T-helper 9 cell (primary cell): Measurements from ENCODE around the gene CTDP1.
"Not testable (repeated sequence)": the region's sequence is repeated elsewhere in the genome, so short reads cannot be mapped to it uniquely, and the experiment has no call there.

Source experiments
- DNase-seq: peaks from one replicate; pipeline ENCODE4 v3.0.0-alpha.2; 2020

The CTDP1 gene

DNA sequence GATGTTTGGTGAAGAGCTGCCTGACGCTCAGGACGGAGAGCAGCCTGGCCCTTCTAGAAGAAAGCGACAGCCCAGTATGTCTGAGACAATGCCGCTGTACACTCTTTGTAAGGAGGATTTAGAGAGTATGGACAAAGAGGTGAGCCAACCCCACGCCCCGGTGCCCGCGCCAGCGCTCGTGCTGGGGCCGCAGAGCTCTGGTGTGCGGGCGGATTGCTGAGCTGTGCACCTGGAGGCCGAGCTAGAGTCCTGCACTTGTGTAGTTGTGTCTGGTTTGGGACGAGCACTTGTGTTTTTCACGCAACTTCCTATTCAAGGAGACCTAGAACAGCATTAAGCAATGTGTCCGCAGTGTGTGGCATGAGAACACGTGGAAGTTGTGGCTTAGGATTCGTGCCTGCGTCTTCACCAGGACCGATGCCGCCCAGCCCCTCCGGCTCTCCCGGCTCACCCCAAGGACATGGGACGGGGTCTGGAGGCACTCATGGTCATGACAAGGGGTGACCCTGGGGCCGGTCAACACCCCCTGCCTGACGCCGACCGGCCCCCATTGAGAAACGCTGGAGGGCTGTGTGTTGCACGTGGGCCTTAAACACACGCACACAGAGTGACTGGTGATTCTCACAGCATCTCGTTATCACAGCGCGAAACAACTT lies 49.5 kb downstream of the CTDP1 start:
- DNase-seq, result no peak

- no peak for DNase-seq
Observed at GRCh38 chr18:79729611-79730010, 50.0 kb downstream of the CTDP1 start.

DNA sequence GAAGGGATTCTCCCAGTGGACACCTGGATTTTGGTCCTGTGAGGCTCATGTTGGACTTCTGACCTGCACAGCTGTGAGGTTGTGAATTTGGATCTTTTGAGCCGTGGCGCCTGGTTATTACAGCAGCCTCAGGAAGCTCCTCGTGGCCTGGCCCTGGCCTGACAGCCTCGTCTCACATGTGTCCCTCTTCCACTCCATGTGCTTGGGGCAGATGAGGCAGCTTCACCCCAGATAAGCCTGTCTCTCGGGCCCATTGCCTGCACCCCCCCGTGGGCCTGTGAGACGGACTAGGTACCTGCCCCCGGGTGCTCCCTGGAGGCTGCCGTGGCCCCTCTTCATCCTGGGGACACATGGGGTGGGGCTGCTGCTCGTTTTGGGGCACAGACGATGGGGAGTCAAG lies 51.2 kb downstream of the CTDP1 start:
- no peak for DNase-seq

DNA sequence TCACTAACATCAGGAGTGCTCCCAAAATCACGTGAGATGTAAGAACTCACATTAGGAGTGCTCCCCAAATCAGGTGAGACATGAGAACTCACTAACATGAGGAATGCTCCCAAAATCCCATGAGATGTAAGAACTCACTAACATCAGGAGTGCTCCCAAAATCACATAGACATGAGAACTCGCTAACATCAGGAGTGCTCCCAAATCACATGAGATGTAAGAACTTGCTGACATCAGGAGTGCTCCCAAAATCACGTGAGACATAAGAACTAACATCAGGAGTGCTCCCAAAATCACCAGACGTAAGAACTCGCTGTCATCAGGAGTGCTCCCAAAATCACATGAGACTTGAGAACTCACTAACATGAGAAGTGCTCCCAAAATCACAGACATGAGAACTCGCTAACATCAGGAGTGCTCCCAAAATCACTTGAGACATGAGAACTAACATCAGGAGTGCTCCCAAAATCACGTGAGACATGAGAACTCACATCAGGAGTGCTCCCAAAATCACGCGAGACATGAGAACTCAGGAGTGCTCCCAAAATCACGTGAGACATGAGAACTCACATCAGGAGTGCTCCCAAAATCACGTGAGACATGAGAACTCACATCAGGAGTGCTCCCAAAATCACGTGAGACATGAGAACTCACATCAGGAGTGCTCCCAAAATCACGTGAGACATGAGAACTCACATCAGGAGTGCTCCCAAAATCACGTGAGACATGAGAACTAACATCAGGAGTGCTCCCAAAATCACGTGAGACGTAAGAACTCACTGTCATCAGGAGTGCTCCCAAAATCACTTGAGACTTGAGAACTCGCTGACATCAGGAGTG lies 52.5 kb downstream of the CTDP1 start:
- not testable (repeated sequence) for DNase-seq

- DNase-seq, result no peak
Observed at GRCh38 chr18:79732721-79733025, 53.1 kb downstream of the CTDP1 start.

DNA sequence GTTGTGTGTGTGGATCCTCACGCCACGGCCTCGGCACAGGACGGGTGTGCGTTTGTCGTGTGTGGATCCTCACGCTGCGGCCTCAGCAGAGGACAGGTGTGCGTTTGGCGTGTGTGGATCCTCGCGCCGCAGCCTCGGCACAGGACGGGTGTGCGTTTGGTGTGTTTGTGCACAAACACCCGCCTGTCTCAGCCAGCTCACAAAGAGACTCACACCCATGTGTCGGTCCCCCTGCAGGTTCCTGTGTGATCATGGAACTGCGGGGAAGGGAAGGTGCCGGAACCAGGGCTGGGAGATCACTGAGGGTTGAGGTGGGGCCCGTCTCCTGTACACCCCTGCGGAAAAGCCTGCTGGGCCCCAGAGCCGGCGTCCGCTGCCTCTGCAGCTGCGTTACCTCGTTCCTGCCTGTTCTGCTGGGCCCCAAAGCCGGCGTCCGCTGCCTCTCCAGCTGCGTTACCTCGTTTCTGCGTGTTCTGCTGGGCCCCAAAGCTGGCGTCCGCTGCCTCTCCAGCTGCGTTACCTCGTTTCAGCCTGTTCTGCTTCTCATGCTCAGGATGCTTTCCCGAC lies 53.6 kb downstream of the CTDP1 start:
- no peak for DNase-seq

DNA sequence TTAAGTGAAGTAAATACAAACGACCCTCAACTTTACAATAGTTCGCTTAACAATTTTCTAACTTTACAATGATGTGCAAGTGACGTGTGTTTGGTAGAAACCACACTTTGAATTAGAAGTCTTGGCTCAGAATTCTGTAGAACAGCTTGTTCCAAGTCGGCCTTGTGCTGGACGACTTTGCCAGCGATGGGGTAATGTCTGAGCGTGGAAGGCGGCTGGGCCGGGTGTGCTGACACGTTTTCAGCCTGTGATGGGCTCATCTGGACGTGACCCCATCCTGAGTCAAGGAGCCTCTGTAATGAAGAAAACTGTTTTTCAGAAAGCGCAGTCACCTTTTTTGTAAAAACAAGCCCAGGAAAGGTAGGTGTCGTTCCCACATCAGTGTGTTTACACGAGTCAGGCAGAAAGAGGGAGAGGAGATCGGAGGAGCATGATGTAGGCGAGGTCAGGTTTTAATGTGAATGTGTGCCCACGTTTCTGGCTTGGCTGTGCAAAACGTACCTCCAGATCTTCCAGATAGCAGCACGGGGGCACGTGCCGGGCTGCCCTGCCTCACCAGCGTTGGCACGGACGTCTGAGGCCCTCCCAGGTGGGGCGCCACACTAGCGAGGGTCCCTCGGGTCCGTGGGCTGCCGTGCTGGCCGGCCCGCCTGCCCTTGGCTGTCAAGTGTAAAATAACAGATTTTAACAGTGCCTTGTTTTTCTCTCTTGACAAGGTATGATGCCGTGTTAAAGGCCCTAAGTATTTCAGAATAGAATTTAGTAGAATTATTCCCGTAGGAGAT lies 54.6 kb downstream of the CTDP1 start:
- no peak for DNase-seq

DNA sequence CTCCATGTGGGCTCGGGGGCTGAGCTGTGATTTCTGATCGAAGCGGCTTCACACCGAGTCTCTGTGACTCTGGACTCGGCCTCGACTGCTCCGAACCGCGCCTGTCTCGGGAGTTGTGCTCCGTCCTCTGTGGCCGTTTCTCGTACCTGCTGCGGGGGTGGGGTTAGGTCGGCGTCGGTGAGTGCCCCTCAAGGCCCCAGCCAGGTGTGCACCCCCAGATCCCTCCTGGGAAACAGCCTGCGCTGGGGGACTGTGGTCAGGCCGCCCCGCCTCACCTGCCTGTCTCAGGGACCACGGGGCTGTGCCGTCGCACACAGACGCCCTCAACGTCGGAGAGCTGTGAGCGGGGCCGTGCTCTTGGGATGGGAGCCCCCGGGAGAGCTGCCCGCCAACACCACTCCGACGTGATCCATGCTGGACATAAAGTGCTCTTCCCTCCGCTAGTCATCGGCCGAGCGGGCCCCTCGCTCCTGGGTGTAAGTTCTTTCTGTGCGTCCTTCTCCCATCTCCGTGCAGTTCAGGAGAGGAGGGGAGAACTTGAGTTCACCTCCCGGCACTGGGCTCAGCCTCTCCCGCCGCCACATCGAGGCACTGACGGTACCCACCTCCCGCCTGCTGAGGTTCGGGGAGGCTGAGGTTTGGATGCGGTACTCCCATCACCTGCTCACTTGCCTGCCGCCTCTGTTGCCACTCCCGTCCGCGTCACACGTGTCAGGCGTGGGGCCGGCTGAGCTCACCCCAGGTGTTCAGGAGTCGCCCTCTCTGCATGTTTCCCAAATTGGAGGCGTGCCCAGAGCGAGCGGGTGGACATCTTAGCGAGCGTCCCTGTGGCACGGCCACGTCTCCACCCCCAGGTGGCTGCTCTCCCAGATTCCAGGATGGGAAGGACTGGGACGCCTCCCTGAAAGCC lies 55.7 kb downstream of the CTDP1 start:
- DNase-seq, result no peak

- no peak for DNase-seq
Observed at GRCh38 chr18:79736230-79736629, 56.6 kb downstream of the CTDP1 start.

- no peak for DNase-seq
Observed at GRCh38 chr18:79736846-79737245, 57.2 kb downstream of the CTDP1 start.

DNA sequence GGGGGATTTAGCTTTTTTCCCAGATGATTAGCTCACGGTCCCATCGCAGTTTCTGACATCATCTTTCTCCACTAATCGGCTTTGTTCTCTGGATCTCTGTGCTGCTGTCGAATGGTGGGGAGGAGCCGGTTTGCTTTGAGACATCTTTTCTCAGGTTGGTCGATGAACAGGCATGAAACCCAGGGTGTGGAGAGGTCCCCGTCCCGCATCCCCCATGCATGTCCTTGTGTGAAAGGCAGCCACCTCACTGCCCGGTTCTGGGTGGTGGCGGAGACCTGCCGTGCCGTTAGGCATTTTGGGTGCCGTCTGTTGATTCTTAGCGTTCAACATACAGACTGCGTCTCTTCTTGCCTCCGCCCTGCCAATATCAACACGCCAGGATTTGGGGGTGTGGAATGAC lies 57.8 kb downstream of the CTDP1 start:
- no peak for DNase-seq

GRCh38 chr18:79738041-79738461 lies 58.4 kb downstream of the CTDP1 start:
- no peak for DNase-seq

- no peak for DNase-seq
Observed at GRCh38 chr18:79738581-79739439, 59.2 kb downstream of the CTDP1 start.

DNA sequence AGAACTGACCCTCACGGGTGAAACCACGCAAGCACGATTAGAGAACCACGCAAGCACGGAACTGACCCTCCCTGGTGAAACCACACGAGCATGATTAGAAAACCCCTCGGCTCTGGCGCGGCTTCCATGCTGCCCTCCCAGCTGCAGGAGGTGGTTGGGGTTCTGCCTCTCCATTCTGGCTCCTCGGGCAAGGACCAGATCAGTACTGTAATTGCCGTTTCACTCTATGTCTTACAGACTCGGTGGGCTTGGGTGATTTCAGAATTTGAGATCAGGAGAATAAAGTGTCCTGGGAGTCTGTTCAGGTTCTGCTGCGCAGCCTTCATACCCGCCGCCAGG lies 59.8 kb downstream of the CTDP1 start:
- DNase-seq, result no peak

- not testable (repeated sequence) for DNase-seq
Observed at GRCh38 chr18:79740047-79740446, 60.4 kb downstream of the CTDP1 start.

- DNase-seq, result no peak
Observed at GRCh38 chr18:79740521-79741361, 61.1 kb downstream of the CTDP1 start.

DNA sequence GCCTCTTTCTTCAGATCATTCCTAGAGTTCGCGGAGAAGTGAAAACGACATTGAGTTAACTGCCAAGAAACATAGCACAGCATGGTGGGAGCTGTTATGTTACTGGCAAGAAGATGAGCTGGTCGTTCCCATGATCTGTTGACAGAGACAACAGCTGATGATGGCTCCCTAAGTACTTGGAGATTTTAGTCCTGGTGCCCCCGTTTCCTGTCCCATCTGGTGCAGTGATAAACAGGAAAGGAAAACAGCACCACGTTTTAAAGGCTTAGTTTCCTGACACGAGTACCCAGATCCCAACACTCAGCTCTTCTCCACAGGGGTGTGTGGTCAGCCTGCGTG lies 61.7 kb downstream of the CTDP1 start:
- DNase-seq, result no peak

- DNase-seq, result no peak
Observed at GRCh38 chr18:79742076-79742475, 62.5 kb downstream of the CTDP1 start.

GRCh38 chr18:79744625-79745024 lies 65.0 kb downstream of the CTDP1 start:
- no peak for DNase-seq

GRCh38 chr18:79746730-79747129 lies 67.1 kb downstream of the CTDP1 start:
- no peak for DNase-seq
